HS-27A (cell line): ENCODE data around the gene ZNF613.
A peak's percentile ranks its signal among the peaks of the same experiment; 100 is the strongest.
"Not testable (repeated sequence)": the region's sequence is repeated elsewhere in the genome, so short reads cannot be mapped to it uniquely, and the experiment has no call there.

Experiments
- DNase-seq: peaks from one replicate; pipeline ENCODE4 v3.0.0-alpha.2; 2012; ENCODE audit warnings: low read depth, missing footprints

Gene ZNF613

DNA sequence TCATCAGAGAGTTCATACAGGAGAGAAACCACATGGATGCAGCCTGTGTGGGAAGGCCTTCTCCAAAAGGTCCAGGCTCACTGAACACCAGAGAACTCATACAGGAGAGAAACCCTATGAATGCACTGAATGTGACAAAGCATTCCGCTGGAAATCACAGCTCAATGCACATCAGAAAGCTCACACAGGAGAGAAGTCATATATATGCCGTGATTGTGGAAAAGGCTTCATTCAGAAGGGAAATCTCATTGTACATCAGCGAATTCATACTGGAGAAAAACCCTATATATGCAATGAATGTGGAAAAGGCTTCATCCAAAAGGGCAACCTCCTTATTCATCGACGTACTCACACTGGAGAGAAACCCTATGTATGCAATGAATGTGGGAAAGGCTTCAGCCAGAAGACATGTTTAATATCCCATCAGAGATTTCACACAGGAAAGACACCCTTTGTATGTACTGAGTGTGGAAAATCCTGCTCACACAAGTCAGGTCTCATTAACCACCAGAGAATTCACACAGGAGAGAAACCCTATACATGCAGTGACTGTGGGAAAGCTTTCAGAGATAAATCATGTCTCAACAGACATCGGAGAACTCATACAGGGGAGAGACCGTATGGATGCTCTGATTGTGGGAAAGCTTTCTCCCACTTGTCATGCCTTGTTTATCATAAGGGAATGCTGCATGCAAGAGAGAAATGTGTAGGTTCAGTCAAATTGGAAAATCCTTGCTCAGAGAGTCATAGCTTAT is 17.7 kb downstream of the ZNF613 start:
- DNase-seq: no peak

DNA sequence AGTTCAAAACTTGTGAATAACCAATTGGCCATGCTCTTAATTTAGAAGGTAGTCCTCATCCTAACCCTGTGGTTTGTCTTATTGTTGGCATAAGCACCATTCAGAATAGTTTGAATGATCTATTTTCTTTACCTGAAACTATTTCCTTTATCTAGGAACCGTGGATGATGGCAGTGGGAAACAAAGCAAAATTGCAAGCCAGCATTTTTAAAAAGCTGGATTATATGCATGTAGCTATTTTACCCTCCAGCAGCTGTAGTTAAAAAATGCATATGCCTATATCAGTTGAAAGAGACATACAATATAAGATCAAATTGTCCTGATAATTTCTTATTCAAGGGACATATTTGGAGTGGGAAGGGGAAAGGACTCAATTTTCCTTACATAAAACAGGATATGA is 19.3 kb downstream of the ZNF613 start:
- DNase-seq: no peak

GRCh38 chr19:51948975-51949374 is 21.7 kb downstream of the ZNF613 start:
- no peak for DNase-seq

DNA sequence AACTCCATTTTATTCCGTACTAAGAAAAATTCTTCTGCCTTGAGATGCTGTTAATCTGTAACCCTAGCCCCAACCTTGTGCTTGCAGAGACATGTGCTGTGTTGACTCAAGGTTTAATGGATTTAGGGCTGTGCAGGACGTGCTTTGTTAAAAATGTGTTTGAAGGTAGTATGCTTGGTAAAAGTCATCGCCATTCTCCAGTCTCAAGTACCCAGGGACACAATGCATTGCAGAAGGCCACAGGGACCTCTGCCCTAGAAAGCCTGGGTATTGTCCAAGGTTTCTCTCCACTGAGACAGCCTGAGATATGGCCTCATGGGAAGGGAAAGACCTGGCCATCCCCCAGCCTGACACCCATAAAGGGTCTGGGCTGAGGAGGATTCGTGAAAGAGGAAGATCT is 30.6 kb downstream of the ZNF613 start:
- DNase-seq: not testable (repeated sequence)

GRCh38 chr19:51959791-51960190 is 32.5 kb downstream of the ZNF613 start:
- no peak for DNase-seq

- not testable (repeated sequence) for DNase-seq
These were observed 33.5 kb downstream of the ZNF613 start for GRCh38 chr19:51960621-51961233.

- no peak for DNase-seq
These were observed 38.3 kb downstream of the ZNF613 start for GRCh38 chr19:51965583-51965982.

- DNase-seq: no peak
These were observed 43.4 kb downstream of the ZNF613 start for GRCh38 chr19:51970718-51971117.

DNA sequence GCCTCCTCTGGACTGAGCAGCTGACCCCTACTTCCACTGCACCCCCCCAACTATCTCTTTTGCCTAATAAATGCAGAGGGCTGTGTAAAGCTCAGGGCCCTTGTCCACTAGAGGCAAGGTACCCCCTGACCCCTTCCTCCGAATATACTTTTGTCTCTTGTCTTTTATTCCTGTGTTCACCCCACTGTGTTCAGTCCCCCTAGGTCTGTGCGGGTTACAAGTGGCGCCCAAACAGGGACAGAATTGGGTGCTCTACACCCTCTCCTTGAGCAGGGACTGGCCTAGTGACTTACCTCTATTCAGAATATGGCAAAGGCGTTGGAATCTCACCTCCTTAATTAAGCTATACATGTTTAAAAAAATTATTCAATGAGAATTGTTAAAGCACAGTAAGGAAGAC is 44.4 kb downstream of the ZNF613 start:
- DNase-seq: no peak

- DNase-seq: not testable (repeated sequence)
These were observed 48.5 kb downstream of the ZNF613 start for GRCh38 chr19:51975787-51976186.

DNA sequence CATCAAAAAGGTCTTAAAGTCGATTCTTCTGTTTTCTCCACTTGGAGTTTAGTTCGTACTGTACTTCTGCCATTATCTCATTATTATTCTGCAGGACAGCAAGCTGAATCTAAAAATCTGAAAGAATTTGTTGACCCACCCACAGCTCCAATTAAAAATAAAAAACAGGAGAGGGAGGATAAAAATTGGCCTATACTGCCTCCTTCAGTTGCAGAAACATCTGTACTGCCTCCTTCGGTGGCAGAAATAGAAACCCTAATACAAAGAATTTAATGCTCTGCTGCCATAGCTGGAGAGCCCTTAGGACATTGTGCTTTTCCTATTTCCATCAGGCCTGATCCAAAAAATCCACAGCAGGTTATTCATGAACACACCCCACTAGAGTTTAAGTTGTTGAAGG is 49.6 kb downstream of the ZNF613 start:
- DNase-seq: no peak

DNA sequence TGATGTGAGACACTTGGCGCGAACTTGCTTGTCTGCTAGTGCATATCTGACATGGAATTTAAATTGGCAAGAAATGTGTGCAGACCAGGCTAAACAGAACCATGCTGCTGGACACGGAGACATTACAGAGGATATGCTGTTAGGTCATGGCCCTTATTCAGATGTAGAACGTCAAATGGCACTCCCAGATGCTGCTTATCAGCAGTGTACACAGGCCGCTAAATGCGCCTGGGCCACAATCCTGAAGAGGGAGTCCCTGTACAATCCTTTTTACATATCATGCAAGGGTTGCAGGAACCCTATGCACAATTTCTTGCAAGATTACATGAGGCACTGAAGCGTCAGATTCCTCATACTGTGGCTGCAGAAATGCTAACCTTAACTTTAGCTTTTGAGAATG is 50.1 kb downstream of the ZNF613 start:
- no peak for DNase-seq

GRCh38 chr19:51978882-51979281 is 51.6 kb downstream of the ZNF613 start:
- no peak for DNase-seq

GRCh38 chr19:51980116-51980736 is 53.0 kb downstream of the ZNF613 start:
- no peak for DNase-seq

- not testable (repeated sequence) for DNase-seq
These were observed 53.7 kb downstream of the ZNF613 start for GRCh38 chr19:51980926-51981325.

DNA sequence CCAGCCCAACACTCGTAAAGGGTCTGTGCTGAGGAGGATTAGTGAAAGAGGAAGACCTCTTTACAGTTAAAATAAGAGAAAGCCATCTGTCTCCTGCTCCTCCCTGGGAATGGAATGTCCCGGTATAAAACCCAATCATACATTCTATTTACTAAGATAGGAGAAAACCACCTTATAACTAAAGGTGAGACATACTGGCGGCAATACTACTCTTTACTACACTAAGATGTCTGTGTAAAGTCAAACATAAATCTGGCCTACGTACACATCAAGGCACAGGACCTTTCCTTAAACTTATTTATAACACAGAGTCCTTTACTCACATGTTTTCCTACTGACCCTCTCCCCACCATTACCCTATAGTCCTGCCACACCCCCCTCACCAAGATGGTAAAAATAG is 56.1 kb downstream of the ZNF613 start:
- no peak for DNase-seq

- peak; percentile 62 for DNase-seq
These were observed 59.3 kb downstream of the ZNF613 start, which contains the start of gene ZNF350 for GRCh38 chr19:51986309-51987291. Gene ZNF350 (minus strand): TSS chr19:51986840. CDS start chr19:51974360, 12,480 bp downstream.

- no peak for DNase-seq
These were observed 66.2 kb downstream of the ZNF613 start for GRCh38 chr19:51993422-51993821.

GRCh38 chr19:51994048-51994644 is 66.9 kb downstream of the ZNF613 start:
- no peak for DNase-seq
